ENCODE measurements around the gene PRSS27. TPM values are rescaled to one million over a fixed set of nuclear protein-coding genes. Genes with fewer than 3 reads are reported as not detected.
"Not testable (repeated sequence)": the region's sequence is repeated elsewhere in the genome, so short reads cannot be mapped to it uniquely, and the experiment has no call there.

PRSS27 gene
- polyA plus RNA-seq, 1 of the 3 experiments (the other 2 are of a cell fraction): 7.7 TPM

DNA sequence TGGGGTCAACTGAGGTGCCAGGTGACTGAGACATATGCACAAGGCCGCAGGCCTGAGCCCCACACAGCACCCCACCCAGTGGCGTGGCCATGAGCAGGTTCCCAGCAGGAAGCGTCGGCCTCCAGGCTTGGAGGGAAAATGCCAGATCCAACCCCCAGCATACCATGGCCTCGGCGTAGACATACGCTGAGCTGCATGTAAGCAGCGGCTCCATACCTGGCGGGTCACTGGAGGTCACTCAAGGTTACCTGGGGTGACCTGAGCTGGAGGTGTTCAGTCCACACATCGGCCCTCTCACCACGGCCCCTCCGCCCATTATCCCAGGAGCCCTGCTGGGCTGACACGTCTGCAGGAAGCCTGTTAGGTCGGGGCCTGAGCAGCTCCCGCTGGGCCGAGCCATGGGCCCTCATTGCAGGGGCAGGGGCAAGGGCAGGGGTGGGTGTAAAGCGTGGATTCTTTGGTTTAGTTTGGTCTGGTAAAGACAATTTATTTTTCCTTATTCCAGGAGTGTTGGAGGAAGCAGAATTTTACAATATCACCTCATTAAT is 22.5 kb downstream of the PRSS27 start:
- DNase-seq: no peak
- Histone ChIP-seq H3K9me2 (no peaks in the 10 kb centered on the region), H3K27ac (ENCODE audit: low read depth in 2 of 2, low read length in 1 of 2) (no peak overlapping the region), H3K9ac (no peak overlapping the region), H2AFZ (ENCODE audit: low read depth) (no peak overlapping the region), H3K27me3 (ENCODE audit: insufficient read depth) (no peaks in the 10 kb centered on the region), H3K36me3 (replicated peaks in 1 of 2; ENCODE audit: control insufficient read depth in 1 of 2, insufficient read depth in 2 of 2, low read length in 1 of 2) (peaks cover 0 to 51% of the 10 kb centered on the region in 2 experiments), H3K79me2 (ENCODE audit: insufficient read depth) (peaks cover 11% of the 10 kb centered on the region; the same call in 1 of the 2 replicates), H3K4me2 (no peak overlapping the region), H3K9me3 (no peaks in the 10 kb centered on the region), H4K20me1 (ENCODE audit: insufficient read depth) (peaks cover 7% of the 10 kb centered on the region; the same call in 1 of the 2 replicates), H3K4me3 (ENCODE audit: low read depth in 2 of 2, low read length in 1 of 2) (no peak overlapping the region), H3K4me1 (ENCODE audit: control insufficient read depth in 1 of 2, insufficient read depth in 2 of 2, low read depth in 1 of 2, low read length in 1 of 2) (no peaks in the 10 kb centered on the region), H3F3A (replicated peaks; ENCODE audit: insufficient read depth) (no peaks in the 10 kb centered on the region)
- TF ChIP-seq, protein P1, sequence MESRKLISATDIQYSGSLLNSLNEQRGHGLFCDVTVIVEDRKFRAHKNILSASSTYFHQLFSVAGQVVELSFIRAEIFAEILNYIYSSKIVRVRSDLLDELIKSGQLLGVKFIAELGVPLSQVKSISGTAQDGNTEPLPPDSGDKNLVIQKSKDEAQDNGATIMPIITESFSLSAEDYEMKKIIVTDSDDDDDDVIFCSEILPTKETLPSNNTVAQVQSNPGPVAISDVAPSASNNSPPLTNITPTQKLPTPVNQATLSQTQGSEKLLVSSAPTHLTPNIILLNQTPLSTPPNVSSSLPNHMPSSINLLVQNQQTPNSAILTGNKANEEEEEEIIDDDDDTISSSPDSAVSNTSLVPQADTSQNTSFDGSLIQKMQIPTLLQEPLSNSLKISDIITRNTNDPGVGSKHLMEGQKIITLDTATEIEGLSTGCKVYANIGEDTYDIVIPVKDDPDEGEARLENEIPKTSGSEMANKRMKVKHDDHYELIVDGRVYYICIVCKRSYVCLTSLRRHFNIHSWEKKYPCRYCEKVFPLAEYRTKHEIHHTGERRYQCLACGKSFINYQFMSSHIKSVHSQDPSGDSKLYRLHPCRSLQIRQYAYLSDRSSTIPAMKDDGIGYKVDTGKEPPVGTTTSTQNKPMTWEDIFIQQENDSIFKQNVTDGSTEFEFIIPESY (IDR thresholded peaks at IDR 0.05; ENCODE audit: borderline replicate concordance, low read depth): no peak
- POLR2A ChIA-PET: no interaction called here
- WGBS (ENCODE audit: low lambda C conversion rate): 96% methylated on average over 17 of the region's 17 CpGs
- CTCF ChIA-PET: no interaction called here

DNA sequence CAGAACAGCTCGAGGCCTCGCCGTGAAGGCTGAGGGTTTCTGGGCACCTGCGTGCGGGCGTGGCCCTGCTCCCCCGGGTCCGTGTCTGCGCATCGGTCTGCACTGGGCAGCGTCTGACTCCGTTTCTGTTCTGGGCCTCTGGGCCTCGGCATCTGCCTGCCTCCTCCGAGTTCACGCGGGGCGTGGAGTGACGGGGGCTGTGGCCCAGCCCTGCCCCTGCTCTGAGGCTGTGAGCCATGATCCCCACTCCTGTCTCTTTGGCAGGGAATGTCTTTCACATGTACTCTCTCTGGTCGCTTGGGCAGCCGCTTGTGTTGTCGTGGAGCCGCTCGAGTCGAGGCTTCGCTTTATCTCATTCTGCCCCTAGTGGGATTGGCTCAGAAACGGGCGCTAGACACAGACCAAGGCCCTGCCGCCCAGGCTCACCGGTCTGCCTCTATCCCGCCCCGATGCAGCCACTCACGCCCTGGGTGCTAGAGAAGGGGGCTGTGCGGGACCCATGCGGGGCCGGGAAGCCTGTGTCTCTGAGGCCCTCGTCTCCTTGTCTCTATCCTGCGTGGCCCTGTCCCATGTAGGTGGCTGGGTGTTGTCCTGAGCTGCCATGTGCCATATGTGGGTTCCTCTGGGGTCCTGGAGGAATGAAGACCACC is 23.3 kb downstream of the PRSS27 start:
- H3K4me3 ChIP-seq (ENCODE audit: low read depth in 2 of 2, low read length in 1 of 2); H3K27ac ChIP-seq (ENCODE audit: low read depth in 2 of 2, low read length in 1 of 2); H3F3A ChIP-seq (replicated peaks; ENCODE audit: insufficient read depth); H3K4me2 ChIP-seq; DNase-seq; H3K9me2 ChIP-seq; H3K4me1 ChIP-seq (ENCODE audit: control insufficient read depth in 1 of 2, insufficient read depth in 2 of 2, low read depth in 1 of 2, low read length in 1 of 2); H3K9ac ChIP-seq; H3K9me3 ChIP-seq; CTCF ChIA-PET; H2AFZ ChIP-seq (ENCODE audit: low read depth); H3K27me3 ChIP-seq (ENCODE audit: insufficient read depth); POLR2A ChIA-PET: not testable (repeated sequence)
- WGBS (ENCODE audit: low lambda C conversion rate): 98% methylated on average over 12 of the region's 37 CpGs
- Histone ChIP-seq H3K79me2 (ENCODE audit: insufficient read depth) (peaks cover 18% of the 10 kb centered on the region; the same call in 1 of the 2 replicates), H3K36me3 (replicated peaks in 1 of 2; ENCODE audit: control insufficient read depth in 1 of 2, insufficient read depth in 2 of 2, low read length in 1 of 2) (peaks cover 0 to 47% of the 10 kb centered on the region in 2 experiments), H4K20me1 (ENCODE audit: insufficient read depth) (peaks cover 14% of the 10 kb centered on the region; the same call in 1 of the 2 replicates)

DNA sequence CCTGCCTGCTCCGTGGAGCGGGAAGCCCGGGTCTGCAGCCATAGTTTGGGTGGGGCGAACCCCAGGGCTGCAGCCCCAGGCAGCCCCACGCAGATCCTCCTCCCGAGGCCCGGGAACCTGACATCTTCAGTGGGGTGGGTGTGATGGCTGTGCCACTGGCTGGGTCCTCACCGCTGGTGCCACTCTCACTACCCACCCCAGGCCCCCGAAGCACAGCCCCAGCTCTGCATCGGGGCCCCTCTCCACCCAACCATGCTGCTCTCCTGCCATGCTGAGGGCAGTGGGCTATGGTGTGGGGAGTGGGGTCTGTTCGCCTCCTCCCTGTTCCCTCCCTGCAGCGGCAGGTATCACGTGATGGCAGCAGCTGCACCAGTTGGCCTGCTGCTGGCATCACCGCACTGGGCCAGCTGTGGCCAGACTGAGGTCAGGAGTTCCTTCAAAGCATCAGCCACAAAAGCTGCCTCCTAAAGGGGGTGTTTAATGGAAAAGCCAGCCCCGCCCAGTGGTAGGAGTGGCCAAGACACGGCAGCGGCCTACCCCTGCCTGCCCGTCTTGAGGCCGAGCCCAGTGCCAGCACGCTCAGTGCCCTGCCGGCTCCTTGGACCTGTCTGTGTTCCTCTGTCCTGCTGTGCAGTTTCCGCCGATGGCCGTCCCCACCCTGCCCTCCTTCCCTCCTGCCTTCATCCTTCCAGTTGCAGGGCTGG is 26.9 kb downstream of the PRSS27 start:
- Histone ChIP-seq H2AFZ (ENCODE audit: low read depth) (no peak overlapping the region), H3K79me2 (ENCODE audit: insufficient read depth) (peaks cover 40% of the 10 kb centered on the region), H3K4me1 (ENCODE audit: control insufficient read depth in 1 of 2, insufficient read depth in 2 of 2, low read depth in 1 of 2, low read length in 1 of 2) (no peaks in the 10 kb centered on the region), H3K27me3 (ENCODE audit: insufficient read depth) (no peaks in the 10 kb centered on the region), H3K9me3 (no peaks in the 10 kb centered on the region), H3K27ac (ENCODE audit: low read depth in 2 of 2, low read length in 1 of 2) (no peak overlapping the region), H3F3A (replicated peaks; ENCODE audit: insufficient read depth) (no peaks in the 10 kb centered on the region), H3K9ac (no peak overlapping the region), H4K20me1 (ENCODE audit: insufficient read depth) (peaks cover 33% of the 10 kb centered on the region), H3K4me3 (ENCODE audit: low read depth in 2 of 2, low read length in 1 of 2) (no peak overlapping the region), H3K4me2 (no peak overlapping the region), H3K36me3 (replicated peaks in 1 of 2; ENCODE audit: control insufficient read depth in 1 of 2, insufficient read depth in 2 of 2, low read length in 1 of 2) (peaks cover 0 to 23% of the 10 kb centered on the region in 2 experiments), H3K9me2 (no peaks in the 10 kb centered on the region)
- DNase-seq: no peak
- 93% methylated on average over 6 of the region's 24 CpGs for WGBS (ENCODE audit: low lambda C conversion rate)
- ChIA-PET CTCF (no interaction called here), POLR2A (no interaction called here)
- TF ChIP-seq MEF2A (IDR thresholded peaks at IDR 0.05; ENCODE audit: borderline replicate concordance, low read depth): no peak
- TF ChIP-seq, protein P2, sequence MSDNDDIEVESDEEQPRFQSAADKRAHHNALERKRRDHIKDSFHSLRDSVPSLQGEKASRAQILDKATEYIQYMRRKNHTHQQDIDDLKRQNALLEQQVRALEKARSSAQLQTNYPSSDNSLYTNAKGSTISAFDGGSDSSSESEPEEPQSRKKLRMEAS (IDR thresholded peaks at IDR 0.05; ENCODE audit: low read depth): no peak
- no peak for TF ChIP-seq YY1 (IDR thresholded peaks at IDR 0.05; ENCODE audit: low read depth)
- TF ChIP-seq, protein P3, sequence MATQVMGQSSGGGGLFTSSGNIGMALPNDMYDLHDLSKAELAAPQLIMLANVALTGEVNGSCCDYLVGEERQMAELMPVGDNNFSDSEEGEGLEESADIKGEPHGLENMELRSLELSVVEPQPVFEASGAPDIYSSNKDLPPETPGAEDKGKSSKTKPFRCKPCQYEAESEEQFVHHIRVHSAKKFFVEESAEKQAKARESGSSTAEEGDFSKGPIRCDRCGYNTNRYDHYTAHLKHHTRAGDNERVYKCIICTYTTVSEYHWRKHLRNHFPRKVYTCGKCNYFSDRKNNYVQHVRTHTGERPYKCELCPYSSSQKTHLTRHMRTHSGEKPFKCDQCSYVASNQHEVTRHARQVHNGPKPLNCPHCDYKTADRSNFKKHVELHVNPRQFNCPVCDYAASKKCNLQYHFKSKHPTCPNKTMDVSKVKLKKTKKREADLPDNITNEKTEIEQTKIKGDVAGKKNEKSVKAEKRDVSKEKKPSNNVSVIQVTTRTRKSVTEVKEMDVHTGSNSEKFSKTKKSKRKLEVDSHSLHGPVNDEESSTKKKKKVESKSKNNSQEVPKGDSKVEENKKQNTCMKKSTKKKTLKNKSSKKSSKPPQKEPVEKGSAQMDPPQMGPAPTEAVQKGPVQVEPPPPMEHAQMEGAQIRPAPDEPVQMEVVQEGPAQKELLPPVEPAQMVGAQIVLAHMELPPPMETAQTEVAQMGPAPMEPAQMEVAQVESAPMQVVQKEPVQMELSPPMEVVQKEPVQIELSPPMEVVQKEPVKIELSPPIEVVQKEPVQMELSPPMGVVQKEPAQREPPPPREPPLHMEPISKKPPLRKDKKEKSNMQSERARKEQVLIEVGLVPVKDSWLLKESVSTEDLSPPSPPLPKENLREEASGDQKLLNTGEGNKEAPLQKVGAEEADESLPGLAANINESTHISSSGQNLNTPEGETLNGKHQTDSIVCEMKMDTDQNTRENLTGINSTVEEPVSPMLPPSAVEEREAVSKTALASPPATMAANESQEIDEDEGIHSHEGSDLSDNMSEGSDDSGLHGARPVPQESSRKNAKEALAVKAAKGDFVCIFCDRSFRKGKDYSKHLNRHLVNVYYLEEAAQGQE (IDR thresholded peaks at IDR 0.05; ENCODE audit: low read depth, low read length): no peak
- TF ChIP-seq GABPA (IDR thresholded peaks at IDR 0.05; ENCODE audit: low read depth): no peak
- TF ChIP-seq NFIC (IDR thresholded peaks at IDR 0.05; ENCODE audit: borderline replicate concordance): no peak
- no peak for TF ChIP-seq TAF1 (IDR thresholded peaks at IDR 0.05; ENCODE audit: borderline replicate concordance, low read depth, low read length)
- TF ChIP-seq FOXJ3 (CRISPR knock-in tag; IDR thresholded peaks at IDR 0.05): no peak
- no peak for TF ChIP-seq EP300 (IDR thresholded peaks at IDR 0.05; ENCODE audit: borderline replicate concordance in 1 of 2, low read depth in 1 of 2, low read length in 1 of 2)
- TF ChIP-seq RFX5 (IDR thresholded peaks at IDR 0.05; ENCODE audit: low read length): no peak
- no peak for TF ChIP-seq CHD2 (IDR thresholded peaks at IDR 0.05; ENCODE audit: low read length, partially characterized antibody)
- no peak for TF ChIP-seq MXI1 (IDR thresholded peaks at IDR 0.05; ENCODE audit: low read depth, low read length)
